Ovary (tissue), 3 donors: Measurements from ENCODE around the gene SYT2.
"Not testable (repeated sequence)": the region's sequence is repeated elsewhere in the genome, so short reads cannot be mapped to it uniquely, and the experiment has no call there.

Source experiments
- EP300 ChIP-seq: sonication (generic); formaldehyde crosslinking; IDR thresholded peaks from one replicate; pipeline ENCODE4 v1.6.1; 2017; ENCODE audit warnings: antibody characterized with exemption
- POLR2A ChIP-seq: fragments of 450-650 bp; IDR thresholded peaks from one replicate; pipeline ENCODE4 v1.6.1; 2017; ENCODE audit warnings: antibody characterized with exemption, mild to moderate bottlenecking, moderate library complexity
- TF ChIP-seq, protein P1 (sequence below), 3 donors: fragments of 450-650 bp in 2 of 3; fragments of 200-600 bp in 1 of 3; IDR thresholded peaks; one replicate each; pipeline versions ENCODE4 v1.5.1 to v1.8.0; 2016 to 2022; ENCODE audit warnings: antibody characterized with exemption in 3 of 3, mild to moderate bottlenecking in 1 of 3
- donor health status: DM: no; HTN: no; CAD: no.

DNA sequence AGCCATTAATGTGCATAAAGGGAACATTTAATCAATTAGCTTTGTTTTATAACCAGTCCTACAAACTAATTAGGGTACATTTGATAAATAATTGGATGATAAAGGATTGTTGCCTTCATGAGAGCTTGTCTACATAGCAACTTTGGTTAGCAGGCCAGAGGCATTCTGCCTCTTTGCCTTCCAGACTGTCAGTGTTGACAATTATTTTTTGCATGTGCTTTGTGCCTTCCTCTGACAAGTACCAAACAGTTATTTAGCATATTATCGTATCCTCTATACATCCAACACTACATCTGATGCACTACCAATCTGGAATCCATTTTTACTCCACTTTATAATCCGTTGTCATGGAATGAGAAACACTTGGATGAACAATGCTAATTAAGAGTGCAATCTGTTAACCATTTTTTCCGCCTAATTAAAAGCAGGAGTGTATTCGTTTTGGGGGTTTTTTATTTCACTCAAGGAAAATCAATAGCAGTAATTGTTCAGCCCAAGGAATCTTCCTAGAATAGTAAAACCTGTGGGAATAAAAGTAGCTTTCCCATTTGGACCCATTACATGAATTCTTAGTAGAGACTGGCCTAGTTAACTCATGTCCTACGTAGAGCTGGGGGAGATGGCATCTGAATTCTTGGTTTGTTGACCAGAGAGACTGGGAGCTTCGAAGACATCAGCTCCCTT lies 165.3 kb downstream of the SYT2 start:
- TF ChIP-seq, protein P1, sequence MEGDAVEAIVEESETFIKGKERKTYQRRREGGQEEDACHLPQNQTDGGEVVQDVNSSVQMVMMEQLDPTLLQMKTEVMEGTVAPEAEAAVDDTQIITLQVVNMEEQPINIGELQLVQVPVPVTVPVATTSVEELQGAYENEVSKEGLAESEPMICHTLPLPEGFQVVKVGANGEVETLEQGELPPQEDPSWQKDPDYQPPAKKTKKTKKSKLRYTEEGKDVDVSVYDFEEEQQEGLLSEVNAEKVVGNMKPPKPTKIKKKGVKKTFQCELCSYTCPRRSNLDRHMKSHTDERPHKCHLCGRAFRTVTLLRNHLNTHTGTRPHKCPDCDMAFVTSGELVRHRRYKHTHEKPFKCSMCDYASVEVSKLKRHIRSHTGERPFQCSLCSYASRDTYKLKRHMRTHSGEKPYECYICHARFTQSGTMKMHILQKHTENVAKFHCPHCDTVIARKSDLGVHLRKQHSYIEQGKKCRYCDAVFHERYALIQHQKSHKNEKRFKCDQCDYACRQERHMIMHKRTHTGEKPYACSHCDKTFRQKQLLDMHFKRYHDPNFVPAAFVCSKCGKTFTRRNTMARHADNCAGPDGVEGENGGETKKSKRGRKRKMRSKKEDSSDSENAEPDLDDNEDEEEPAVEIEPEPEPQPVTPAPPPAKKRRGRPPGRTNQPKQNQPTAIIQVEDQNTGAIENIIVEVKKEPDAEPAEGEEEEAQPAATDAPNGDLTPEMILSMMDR (IDR thresholded peaks at IDR 0.05) = not testable (repeated sequence)
- not testable (repeated sequence) for TF ChIP-seq EP300, POLR2A
